Smooth muscle cell (in vitro differentiated cells): ENCODE data around the gene CYP8B1. TPM values are rescaled to one million over a fixed set of nuclear protein-coding genes. Genes with fewer than 3 reads are reported as not detected.
"Not testable (repeated sequence)": the region's sequence is repeated elsewhere in the genome, so short reads cannot be mapped to it uniquely, and the experiment has no call there.

Experiments used
- DNase-seq: peaks from one replicate; lab custom pipeline; 2025; ENCODE audit not compliant: unreplicated experiment; lab: John Stamatoyannopoulos, UW
- H2AFZ ChIP-seq: fragments of 200-600 bp; sonication (generic); 2 replicates; pipeline ENCODE4 v1.6.0; 2016; ENCODE audit warnings: antibody characterized with exemption, low read depth, mild to moderate bottlenecking
- H3F3A ChIP-seq: fragments of 200-600 bp; sonication (generic); 2 replicates; pipeline ENCODE4 v1.6.0; 2017; ENCODE audit warnings: antibody characterized with exemption, low read depth
- H3K27ac ChIP-seq: fragments of 200-600 bp; sonication (generic); 2 replicates; pipeline ENCODE4 v1.5.1; 2016; ENCODE audit warnings: low read depth, mild to moderate bottlenecking
- H3K27me3 ChIP-seq: fragments of 200-600 bp; sonication (generic); 2 replicates; pipeline ENCODE4 v1.6.1; 2016; ENCODE audit warnings: low read depth, mild to moderate bottlenecking
- H3K36me3 ChIP-seq: fragments of 200-600 bp; sonication (generic); 2 replicates; pipeline ENCODE4 v1.5.1; 2016; ENCODE audit warnings: low read depth
- H3K4me1 ChIP-seq: fragments of 200-600 bp; sonication (generic); 2 replicates; pipeline ENCODE4 v1.5.1; 2016; ENCODE audit warnings: low read depth
- H3K4me2 ChIP-seq: fragments of 200-600 bp; sonication (generic); 2 replicates; pipeline ENCODE4 v1.6.0; 2016; ENCODE audit warnings: mild to moderate bottlenecking
- H3K4me3 ChIP-seq: fragments of 200-600 bp; sonication (generic); 2 replicates; pipeline ENCODE4 v1.5.1; 2016; ENCODE audit warnings: mild to moderate bottlenecking
- H3K79me2 ChIP-seq: fragments of 200-600 bp; sonication (generic); 2 replicates; pipeline ENCODE4 v1.6.0; 2016; ENCODE audit warnings: low read depth, mild to moderate bottlenecking
- H3K9ac ChIP-seq: fragments of 200-600 bp; sonication (generic); 2 replicates; pipeline ENCODE4 v1.6.0; 2016; ENCODE audit warnings: low read depth
- H3K9me3 ChIP-seq: fragments of 200-600 bp; sonication (generic); replicated peaks from 2 replicates; pipeline ENCODE4 v1.5.1; 2016; ENCODE audit warnings: low read depth
- H4K20me1 ChIP-seq: fragments of 200-600 bp; sonication (generic); 2 replicates; pipeline ENCODE4 v1.6.0; 2016; ENCODE audit warnings: low read depth
- WGBS: methylation state at CpG from one replicate; pipeline ENCODE4 v1.1.7; 2016; ENCODE audit warnings: low lambda C conversion rate; 5-methylcytosine and 5-hydroxymethylcytosine counted together
- polyA plus RNA-seq: library from polyadenylated mRNA; unstranded; fragments of >200 nt; fragmentation: Nextera tagmentation; extraction: Ambion mirVana; gene quantifications from 2 replicates; pipeline ENCODE4 v1.2.1, GENCODE V29; 2016
- total RNA-seq: library from RNA; depleted of rRNA; stranded (reverse); fragments of >200 nt; gene quantifications from 2 replicates; pipeline ENCODE4 v1.2.3, GENCODE V29; 2014
- TF ChIP-seq, protein P1 (sequence below): fragments of 200-600 bp; sonication (generic); IDR thresholded peaks from 2 replicates; pipeline ENCODE4 v1.5.1; 2017; ENCODE audit warnings: borderline replicate concordance, mild to moderate bottlenecking, antibody characterized with exemption; ENCODE audit not compliant: insufficient read depth, poor library complexity, severe bottlenecking

The CYP8B1 gene
- total and polyA plus RNA-seq, 2 experiments from 2014 or later = not detected

DNA sequence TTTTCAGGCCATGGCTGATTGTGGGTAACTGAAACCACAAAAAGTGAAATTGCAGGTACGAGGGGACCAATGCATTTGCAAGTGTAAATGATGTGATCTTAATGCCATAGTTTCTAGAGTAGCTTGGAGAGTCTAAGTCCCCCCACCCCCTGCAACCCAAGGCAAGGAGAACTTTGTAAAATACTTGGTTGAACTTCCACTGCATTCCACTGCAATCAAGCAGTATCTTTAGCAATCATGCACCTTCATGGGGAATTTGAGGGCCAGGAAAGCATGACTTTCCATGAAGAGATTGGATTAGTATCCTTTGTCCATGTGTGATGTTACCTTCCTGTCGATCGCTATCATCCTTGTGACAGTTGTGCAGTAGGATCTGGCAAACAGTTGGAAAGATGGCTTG is 11.4 kb upstream of the CYP8B1 start:
- Histone ChIP-seq H3K4me1 (peaks cover 12% of the 10 kb centered on the region), H3K9me3 (no peaks in the 10 kb centered on the region), H3K27ac (no peak overlapping the region), H3K36me3 (no peaks in the 10 kb centered on the region), H4K20me1 (no peaks in the 10 kb centered on the region), H3K79me2 (no peaks in the 10 kb centered on the region), H2AFZ (no peak overlapping the region), H3F3A (no peaks in the 10 kb centered on the region), H3K4me3 (no peak overlapping the region), H3K27me3 (no peaks in the 10 kb centered on the region), H3K9ac (no peak overlapping the region), H3K4me2 (no peak overlapping the region)
- no peak for DNase-seq
- TF ChIP-seq, protein P1, sequence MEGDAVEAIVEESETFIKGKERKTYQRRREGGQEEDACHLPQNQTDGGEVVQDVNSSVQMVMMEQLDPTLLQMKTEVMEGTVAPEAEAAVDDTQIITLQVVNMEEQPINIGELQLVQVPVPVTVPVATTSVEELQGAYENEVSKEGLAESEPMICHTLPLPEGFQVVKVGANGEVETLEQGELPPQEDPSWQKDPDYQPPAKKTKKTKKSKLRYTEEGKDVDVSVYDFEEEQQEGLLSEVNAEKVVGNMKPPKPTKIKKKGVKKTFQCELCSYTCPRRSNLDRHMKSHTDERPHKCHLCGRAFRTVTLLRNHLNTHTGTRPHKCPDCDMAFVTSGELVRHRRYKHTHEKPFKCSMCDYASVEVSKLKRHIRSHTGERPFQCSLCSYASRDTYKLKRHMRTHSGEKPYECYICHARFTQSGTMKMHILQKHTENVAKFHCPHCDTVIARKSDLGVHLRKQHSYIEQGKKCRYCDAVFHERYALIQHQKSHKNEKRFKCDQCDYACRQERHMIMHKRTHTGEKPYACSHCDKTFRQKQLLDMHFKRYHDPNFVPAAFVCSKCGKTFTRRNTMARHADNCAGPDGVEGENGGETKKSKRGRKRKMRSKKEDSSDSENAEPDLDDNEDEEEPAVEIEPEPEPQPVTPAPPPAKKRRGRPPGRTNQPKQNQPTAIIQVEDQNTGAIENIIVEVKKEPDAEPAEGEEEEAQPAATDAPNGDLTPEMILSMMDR = no peak
- 85% methylated on average over 3 of the region's 3 CpGs for WGBS

- Histone ChIP-seq H3F3A (no peaks in the 10 kb centered on the region), H3K4me2 (no peak overlapping the region), H3K27ac (no peak overlapping the region), H3K27me3 (no peaks in the 10 kb centered on the region), H3K9me3 (no peaks in the 10 kb centered on the region), H3K4me3 (no peak overlapping the region), H4K20me1 (no peaks in the 10 kb centered on the region), H3K9ac (no peak overlapping the region), H2AFZ (no peak overlapping the region), H3K36me3 (no peaks in the 10 kb centered on the region), H3K79me2 (no peaks in the 10 kb centered on the region), H3K4me1 (peaks cover 9% of the 10 kb centered on the region)
- TF ChIP-seq, protein P1 = no peak
- 80% methylated on average over 1 of the region's 1 CpG for WGBS
- no peak for DNase-seq
Measured at GRCh38 chr3:42886294-42886822, 10.7 kb upstream of the CYP8B1 start.

DNA sequence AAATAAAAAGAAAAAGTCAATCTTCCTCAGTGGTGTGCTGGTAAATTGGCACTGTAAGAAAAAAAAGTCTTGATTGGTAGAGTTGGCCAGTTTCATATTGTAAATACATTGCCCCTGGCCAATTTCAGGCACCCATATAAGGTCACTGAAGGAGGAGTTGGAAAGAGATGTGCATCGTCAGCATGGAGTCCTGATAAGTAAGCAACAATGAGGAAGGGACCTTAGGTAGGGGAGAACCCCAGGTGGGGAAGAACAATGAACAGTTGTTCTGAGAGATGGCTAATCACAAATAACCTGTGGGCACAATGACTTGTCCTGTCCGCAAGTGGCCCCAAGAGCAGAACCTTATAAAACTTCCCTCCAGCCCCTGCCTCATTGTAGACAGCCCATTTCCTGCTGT is 8.6 kb upstream of the CYP8B1 start:
- WGBS = 69% methylated on average over 2 of the region's 2 CpGs
- Histone ChIP-seq H3K4me1 (no peaks in the 10 kb centered on the region), H3F3A (no peaks in the 10 kb centered on the region), H3K4me3 (no peak overlapping the region), H3K36me3 (no peaks in the 10 kb centered on the region), H3K4me2 (no peak overlapping the region), H4K20me1 (no peaks in the 10 kb centered on the region), H2AFZ (no peak overlapping the region), H3K9me3 (no peaks in the 10 kb centered on the region), H3K79me2 (no peaks in the 10 kb centered on the region), H3K9ac (no peak overlapping the region), H3K27ac (no peak overlapping the region), H3K27me3 (no peaks in the 10 kb centered on the region)
- no peak for DNase-seq
- TF ChIP-seq, protein P1 = no peak

- 93% methylated on average over 6 of the region's 6 CpGs for WGBS
Measured at GRCh38 chr3:42883251-42883930, 7.7 kb upstream of the CYP8B1 start.

More at GRCh38 chr3:42883251-42883930, 7.7 kb upstream of the CYP8B1 start:
- not testable (repeated sequence) for H3K79me2 ChIP-seq, H2AFZ ChIP-seq, H3F3A ChIP-seq, H3K27ac ChIP-seq, DNase-seq, H3K4me2 ChIP-seq, H4K20me1 ChIP-seq, H3K4me1 ChIP-seq, H3K27me3 ChIP-seq, H3K9ac ChIP-seq, H3K9me3 ChIP-seq, H3K4me3 ChIP-seq, H3K36me3 ChIP-seq
